Measurements from ENCODE around the gene TRA2A. TPM values are rescaled to one million over a fixed set of nuclear protein-coding genes. Genes with fewer than 3 reads are reported as not detected.

TRA2A gene
- polyA plus RNA-seq, 2 of the 4 experiments (the other 2 are of a cell fraction): 90.8 to 111 TPM

GRCh38 chr7:23531794-23532489, at the start of gene TRA2A (continued):
- TF ChIP-seq HOXB13 (CRISPR knock-in tag; IDR thresholded peaks at IDR 0.05; ENCODE audit: low read depth) (no peak), BHLHE40 (IDR thresholded peaks at IDR 0.05; ENCODE audit: low read depth, low read length) (0 out of 2 replicates have a peak, but pooled peaks have one; percentile 34), RNF2 (IDR thresholded peaks at IDR 0.05; ENCODE audit: borderline replicate concordance, low read depth) (no peak), CEBPB (IDR thresholded peaks at IDR 0.05) (no peak), TP53 (CRISPR knock-in tag; IDR thresholded peaks at IDR 0.05) (no peak), MAFK (IDR thresholded peaks at IDR 0.05; ENCODE audit: partially characterized antibody) (no peak), FOXS1 (CRISPR knock-in tag; IDR thresholded peaks at IDR 0.05) (no peak), JUN (IDR thresholded peaks at IDR 0.05) (peak; percentile 94 to 96), HOXA7 (CRISPR knock-in tag; IDR thresholded peaks at IDR 0.05) (no peak), ESRRA (IDR thresholded peaks at IDR 0.05; ENCODE audit: borderline replicate concordance, low read length) (no peak), ZSCAN20 (CRISPR knock-in tag; IDR thresholded peaks at IDR 0.05) (no peak), TFCP2L1 (CRISPR knock-in tag; IDR thresholded peaks at IDR 0.05) (no peak), KDM5A (IDR thresholded peaks at IDR 0.05) (no peak), FOSL2 (IDR thresholded peaks at IDR 0.05) (no peak), FOSL2 (CRISPR knock-in tag; IDR thresholded peaks at IDR 0.05) (0 out of 2 replicates have a peak, but pooled peaks have one; percentile 37), EHMT2 (IDR thresholded peaks at IDR 0.05; ENCODE audit: low read depth) (no peak), RARB (CRISPR knock-in tag; IDR thresholded peaks at IDR 0.05) (no peak), EHF (CRISPR knock-in tag; IDR thresholded peaks at IDR 0.05) (0 out of 2 replicates have a peak, but pooled peaks have one; percentile 40), USF2 (IDR thresholded peaks at IDR 0.05) (no peak), RFX5 (IDR thresholded peaks at IDR 0.05) (peak; percentile 78; the same call in 1 of the 2 replicates), MYC (IDR thresholded peaks at IDR 0.05; ENCODE audit: borderline replicate concordance, low read length) (peak; percentile 77; the same call in 1 of the 2 replicates), ATOH8 (CRISPR knock-in tag; IDR thresholded peaks at IDR 0.05; ENCODE audit: low read depth) (no peak), MAZ (IDR thresholded peaks at IDR 0.05; ENCODE audit: borderline replicate concordance, low read depth, low read length) (no peak), GATA3 (IDR thresholded peaks at IDR 0.05; ENCODE audit: borderline replicate concordance) (peak; percentile 16; the same call in 1 of the 2 replicates), REST (IDR thresholded peaks at IDR 0.05) (peak; percentile 75)
